GM12878 (cell line): Measurements from ENCODE around the gene IL10. TPM values are rescaled to one million over a fixed set of nuclear protein-coding genes. Genes with fewer than 3 reads are reported as not detected.
A peak's percentile ranks its signal among the peaks of the same experiment; 100 is the strongest.
"Not testable (repeated sequence)": the region's sequence is repeated elsewhere in the genome, so short reads cannot be mapped to it uniquely, and the experiment has no call there.

Experiments
- ATAC-seq: fragments of 200-7000 bp; cut with Tn5 transposase; 3 replicates; pipeline ENCODE4 v1.9.1; 2020; ENCODE audit warnings: mild to moderate bottlenecking, moderate library complexity
- BruUV-seq: library from RNA; stranded (reverse); fragments of 400-500 nt; replicated peaks from 2 replicates; lab custom pipeline; 2021; lab: Mats Ljungman, UMichigan
- CTCF ChIA-PET: fragments of 300-600 bp; sonication (Branson Sonifier 250); formaldehyde crosslinking; extraction: SDS; loops from one replicate; lab custom pipeline; 2021; ENCODE audit warnings: inconsistent platforms; lab: Yijun Ruan, JAX
- POLR2A ChIA-PET: fragments of 350-600 bp; formaldehyde crosslinking; extraction: SDS; loops from one replicate; lab custom pipeline; 2021; ENCODE audit warnings: inconsistent platforms; lab: Charles Lee
- RAD21 ChIA-PET: fragments of 300-600 bp; sonication (Branson Sonifier 250); formaldehyde crosslinking; loops from one replicate; lab custom pipeline; 2023; ENCODE audit warnings: antibody characterized with exemption; ENCODE audit not compliant: unreplicated experiment; lab: Charles Lee
- SMC1A ChIA-PET: fragments of 300-600 bp; sonication (Branson Sonifier 250); formaldehyde crosslinking; loops from one replicate; lab custom pipeline; 2023; ENCODE audit not compliant: unreplicated experiment, uncharacterized antibody; lab: Charles Lee
- DNase-seq: peaks from one replicate; pipeline ENCODE4 v3.0.0-alpha.2; 2011; ENCODE audit warnings: low read depth, low spot score
- FAIRE-seq: peaks from 3 replicates; lab custom pipeline; 2011; peaks lifted over from hg19 to GRCh38; lab: Jason Lieb, UNC
- H2AFZ ChIP-seq: 2 replicates; pipeline ENCODE4 v1.6.0; 2011; ENCODE audit warnings: low read depth, low read length, control low read depth; ENCODE audit not compliant: control insufficient read depth
- H3K27ac ChIP-seq: 2 replicates; pipeline ENCODE4 v1.5.1; 2011; ENCODE audit warnings: control low read depth; ENCODE audit not compliant: control insufficient read depth, insufficient read depth
- H3K27me3 ChIP-seq, 2 experiments: replicated peaks in 1 of 2; 2 replicates each; pipeline versions ENCODE4 v1.6.0 to v1.6.1; 2011; ENCODE audit warnings: low read length in 1 of 2; ENCODE audit not compliant: control insufficient read depth in 2 of 2, insufficient read depth in 2 of 2
- H3K36me3 ChIP-seq, 2 experiments: 2 replicates each; pipeline ENCODE4 v1.5.1; 2011; ENCODE audit warnings: low read length in 1 of 2; ENCODE audit not compliant: control insufficient read depth in 2 of 2, insufficient read depth in 2 of 2
- H3K4me1 ChIP-seq: 2 replicates; pipeline ENCODE4 v1.6.1; 2011; ENCODE audit warnings: mild to moderate bottlenecking, low read length, moderate library complexity, mixed read lengths; ENCODE audit not compliant: control insufficient read depth, insufficient read depth
- H3K4me2 ChIP-seq: 2 replicates; pipeline ENCODE4 v1.6.0; 2011; ENCODE audit warnings: control low read depth; ENCODE audit not compliant: control insufficient read depth, insufficient read depth
- H3K4me3 ChIP-seq: fragments of 200-600 bp; sonication (generic); 2 replicates; pipeline ENCODE4 v1.5.1; 2016
- H3K79me2 ChIP-seq: 2 replicates; pipeline ENCODE4 v1.6.0; 2011; ENCODE audit warnings: low read length; ENCODE audit not compliant: control insufficient read depth, insufficient read depth
- H3K9ac ChIP-seq: 2 replicates; pipeline ENCODE4 v1.8.0; 2011; ENCODE audit warnings: low read length, control low read depth, mixed read lengths; ENCODE audit not compliant: control insufficient read depth, insufficient read depth
- H3K9me3 ChIP-seq: replicated peaks from 3 replicates; pipeline ENCODE4 v1.5.1; 2011; ENCODE audit warnings: mild to moderate bottlenecking, low read length; ENCODE audit not compliant: control insufficient read depth, insufficient read depth
- H4K20me1 ChIP-seq: 2 replicates; pipeline ENCODE4 v1.6.0; 2011; ENCODE audit not compliant: control insufficient read depth, insufficient read depth
- RAD51 ChIP-seq: fragments of 450-650 bp; IDR thresholded peaks from 2 replicates; pipeline ENCODE4 v1.6.1; 2016; ENCODE audit warnings: moderate library complexity, mild to moderate bottlenecking, inconsistent platforms
- ZNF384 ChIP-seq: IDR thresholded peaks from 2 replicates; pipeline ENCODE4 v1.6.1; 2012; ENCODE audit warnings: low read depth, mild to moderate bottlenecking, low read length, improper control_type of control experiment, borderline replicate concordance
- ZNF622 ChIP-seq: fragments of 450-650 bp; IDR thresholded peaks from 2 replicates; pipeline ENCODE4 v1.6.1; 2017; ENCODE audit warnings: mild to moderate bottlenecking, inconsistent platforms
- WGBS: methylation state at CpG from one replicate; pipeline ENCODE4 v1.1.6; 2016; ENCODE audit warnings: low lambda C conversion rate; ENCODE audit not compliant: insufficient replicate concordance, insufficient coverage; ENCODE audit errors: missing lambda C conversion rate; 5-methylcytosine and 5-hydroxymethylcytosine counted together
- in situ Hi-C: fragments of 300-500 bp; cut with MboI; formaldehyde crosslinking; loops from 9 replicates; pipeline ENCODE4 v1.14.3; 2018; ENCODE audit warnings: mixed read lengths
- intact Hi-C: fragments of 100-400 bp; cut with micrococcal nuclease; formaldehyde crosslinking; loops from one replicate; pipeline ENCODE4 v1.14.2; 2022; ENCODE audit not compliant: unreplicated experiment
- polyA plus RNA-seq, 11 experiments: library from polyadenylated mRNA; depleted of rRNA in 4 of 11; unstranded in 6 of 11; stranded (reverse) in 5 of 11; fragments of >200 nt; fragmentation: Nextera tagmentation in 4 of 11; fragmentation: Illumina TruSeq in 1 of 11; extraction: Ambion mirVana in 4 of 11; extraction: Trizol in 1 of 11; gene quantifications; 1 replicate in 1 of 11; 2 replicates in 10 of 11; pipeline versions ENCODE4 v1.2.1 to v1.2.3, GENCODE V29; 2011 to 2016; ENCODE audit warnings: inconsistent platforms in 2 of 11, missing spikeins in 2 of 11, low read depth in 1 of 11
- total RNA-seq, 4 experiments: library from RNA; depleted of rRNA in 3 of 4; stranded (reverse); fragments of >200 nt in 3 of 4; fragmentation: Illumina TruSeq in 1 of 4; extraction: Trizol in 1 of 4; gene quantifications; 2 replicates each; pipeline versions ENCODE4 v1.2.1 to v1.2.3, GENCODE V29; 2013 to 2021

IL10 gene
- total and polyA plus RNA-seq, 10 of the 15 experiments (the other 5 are each of a cell fraction or from before 2014, with no cell fraction given): 0.34 to 5.0 (median 1.1) TPM

GRCh38 chr1:206779638-206780037 lies 7.3 kb upstream of the IL10 start:
- in situ Hi-C loops: loop anchor here (10.0 kb wide), 1 partner anchor 725 kb away; the partner anchor contains the start of gene RHEX
- intact Hi-C loops: no loop called here
- H3K79me2 ChIP-seq: peaks cover 8% of the 10 kb centered on the region
- no peaks in the 10 kb centered on the region for H3K9me3 ChIP-seq
- no peak overlapping the region for H3K27ac ChIP-seq
- no peaks in the 10 kb centered on the region for H4K20me1 ChIP-seq
- DNase-seq: no peak
- POLR2A ChIA-PET: interaction anchor here (13.9 kb wide), 1 partner anchor 9 kb away, joined by 283 read pairs; the partner anchor contains the start of genes IL10 and IL19
- FAIRE-seq: no peak
- H3K27me3 ChIP-seq: no peaks in the 10 kb centered on the region
- no peak for ATAC-seq
- no peak overlapping the region for H2AFZ ChIP-seq
- SMC1A ChIA-PET: interaction anchor here (2.0 to 18.3 kb wide), 2 partner anchors 10 to 15 kb away, joined by 5 to 410 read pairs; partner anchors contain the start of genes IL10 and IL19
- no peak overlapping the region for H3K4me3 ChIP-seq
- H3K4me1 ChIP-seq: peaks cover 37% of the 10 kb centered on the region
- WGBS: 94% methylated on average over 2 of the region's 2 CpGs
- H3K4me2 ChIP-seq: 0 out of 2 replicates have a peak overlapping the region, but pooled peaks have one; percentile 5
- H3K9ac ChIP-seq: no peak overlapping the region
- CTCF ChIA-PET: interaction anchor here (0.9 to 14.2 kb wide), 2 partner anchors 10 to 19 kb away, joined by 4 to 221 read pairs; partner anchors contain the start of genes IL10 and IL19
- BruUV-seq: no TSS peak
- RAD21 ChIA-PET: interaction anchor here (1.5 to 13.8 kb wide), 2 partner anchors 9 to 11 kb away, joined by 3 to 363 read pairs; partner anchors contain the start of genes IL10 and IL19
- TF ChIP-seq RAD51: no peak
- TF ChIP-seq ZNF622: no peak
- TF ChIP-seq ZNF384: peak; percentile 49; the same call in 1 of the 2 replicates
- no peaks in the 10 kb centered on the region for H3K36me3 ChIP-seq

- intact Hi-C loops, H3K9ac ChIP-seq, H3K9me3 ChIP-seq, BruUV-seq, ATAC-seq, in situ Hi-C loops, H3K27ac ChIP-seq, H3K27me3 ChIP-seq, H4K20me1 ChIP-seq, FAIRE-seq, DNase-seq, H3K36me3 ChIP-seq, H2AFZ ChIP-seq, H3K4me3 ChIP-seq: not testable (repeated sequence)
- peaks cover 37% of the 10 kb centered on the region for H3K4me1 ChIP-seq
- ChIA-PET POLR2A (interaction anchor here (1.1 kb wide), 1 partner anchor 13 kb away, joined by 3 read pairs; no protein-coding TSS in a partner anchor), RAD21 (interaction anchor here (1.5 kb wide), 1 partner anchor 10 kb away, joined by 3 read pairs; no protein-coding TSS in a partner anchor), CTCF (interaction anchor here (0.6 to 1.7 kb wide), 7 partner anchors 10 to 927 kb away, joined by 3 to 4 read pairs (median 3); no protein-coding TSS in a partner anchor), SMC1A (interaction anchor here (16.0 to 18.3 kb wide), 2 partner anchors 9 to 25 kb away, joined by 319 to 410 read pairs; partner anchors contain the start of genes IL10 and IL19)
- 94% methylated on average over 6 of the region's 6 CpGs for WGBS
- 0 out of 2 replicates have a peak overlapping the region, but pooled peaks have one; percentile 5 for H3K4me2 ChIP-seq
- peaks cover 13% of the 10 kb centered on the region for H3K79me2 ChIP-seq
Observed at GRCh38 chr1:206778911-206779310, 6.6 kb upstream of the IL10 start.
